Measurements from ENCODE around the gene INTS12.
A peak's percentile ranks its signal among the peaks of the same experiment; 100 is the strongest.
"Not testable (repeated sequence)": the region's sequence is repeated elsewhere in the genome, so short reads cannot be mapped to it uniquely, and the experiment has no call there.

INTS12 gene

GRCh38 chr4:105712766-105713165 is 4.3 kb upstream of the INTS12 start:
- Mint-ChIP-seq H3K36me3 (no peaks in the 10 kb centered on the region), H3K4me1 (peaks cover 24% of the 10 kb centered on the region), H3K27me3 (no peaks in the 10 kb centered on the region), H3K9me3 (no peaks in the 10 kb centered on the region), H3K4me3 (no peak overlapping the region), H3K27ac (peak overlapping the region; percentile 7)
- ATAC-seq (ENCODE audit: low read depth) = no peak
- DNase-seq (ENCODE audit: low spot score in 2 of 2) = no peak

GRCh38 chr4:105710678-105711077 is 2.2 kb upstream of the INTS12 start:
- no peaks in the 10 kb centered on the region for H3K9me3 Mint-ChIP-seq

GRCh38 chr4:105710012-105710600 is 1.6 kb upstream of the INTS12 start:
- DNase-seq (ENCODE audit: low spot score in 2 of 2) = no peak
- Mint-ChIP-seq H3K9me3 (no peaks in the 10 kb centered on the region), H3K36me3 (peaks cover 2% of the 10 kb centered on the region), H3K27me3 (no peaks in the 10 kb centered on the region), H3K4me1 (peaks cover 38% of the 10 kb centered on the region), H3K27ac (no peak overlapping the region), H3K4me3 (no peak overlapping the region)
- ATAC-seq (ENCODE audit: low read depth) = no peak

More at GRCh38 chr4:105710678-105711077, 2.2 kb upstream of the INTS12 start:
- Mint-ChIP-seq H3K4me1 (peaks cover 36% of the 10 kb centered on the region), H3K27me3 (no peaks in the 10 kb centered on the region), H3K4me3 (no peak overlapping the region), H3K36me3 (peaks cover 2% of the 10 kb centered on the region), H3K27ac (no peak overlapping the region)
- DNase-seq (ENCODE audit: low spot score in 2 of 2) = no peak
- ATAC-seq (ENCODE audit: low read depth) = no peak

- Mint-ChIP-seq H3K4me3 (peak overlapping the region; percentile 99), H3K27ac (peak overlapping the region; percentile 99), H3K4me1 (peaks cover 36% of the 10 kb centered on the region), H3K36me3 (peaks cover 2% of the 10 kb centered on the region), H3K27me3 (no peaks in the 10 kb centered on the region), H3K9me3 (no peaks in the 10 kb centered on the region)
- ATAC-seq (ENCODE audit: low read depth) (peak; percentile 18), DNase-seq (ENCODE audit: low spot score in 2 of 2) (peak in 1 of 2 donors; percentile 8)
Observed at GRCh38 chr4:105709081-105709450, 577 bp upstream of the INTS12 start.

- Mint-ChIP-seq H3K4me3 (peak overlapping the region; percentile 99), H3K27ac (peak overlapping the region; percentile 99), H3K36me3 (peaks cover 2% of the 10 kb centered on the region), H3K27me3 (no peaks in the 10 kb centered on the region), H3K4me1 (peaks cover 34% of the 10 kb centered on the region), H3K9me3 (no peaks in the 10 kb centered on the region)
- no peak for ATAC-seq (ENCODE audit: low read depth)
- DNase-seq (ENCODE audit: low spot score in 2 of 2) = no peak
Observed at GRCh38 chr4:105707782-105708180, 708 bp downstream of the INTS12 start.

- ATAC-seq (ENCODE audit: low read depth) = no peak
- no peaks in the 10 kb centered on the region for H3K27me3 Mint-ChIP-seq
- H3K9me3 Mint-ChIP-seq = no peaks in the 10 kb centered on the region
- no peak overlapping the region for H3K27ac Mint-ChIP-seq
- no peak overlapping the region for H3K4me3 Mint-ChIP-seq
- DNase-seq (ENCODE audit: low spot score in 2 of 2) = no peak
- peaks cover 22% of the 10 kb centered on the region for H3K36me3 Mint-ChIP-seq
- peaks cover 3% of the 10 kb centered on the region for H3K4me1 Mint-ChIP-seq
Observed at GRCh38 chr4:105698607-105699006, 9.9 kb downstream of the INTS12 start.

GRCh38 chr4:105695832-105696231 is 12.7 kb downstream of the INTS12 start:
- not testable (repeated sequence) for ATAC-seq (ENCODE audit: low read depth); H3K9me3 Mint-ChIP-seq; H3K4me3 Mint-ChIP-seq; H3K27ac Mint-ChIP-seq; H3K27me3 Mint-ChIP-seq; H3K4me1 Mint-ChIP-seq; DNase-seq (ENCODE audit: low spot score in 2 of 2)
- H3K36me3 Mint-ChIP-seq = peaks cover 32% of the 10 kb centered on the region

GRCh38 chr4:105694812-105695211 is 13.7 kb downstream of the INTS12 start:
- not testable (repeated sequence) for H3K27me3 Mint-ChIP-seq; DNase-seq (ENCODE audit: low spot score in 2 of 2); H3K4me1 Mint-ChIP-seq; H3K27ac Mint-ChIP-seq; ATAC-seq (ENCODE audit: low read depth); H3K9me3 Mint-ChIP-seq; H3K4me3 Mint-ChIP-seq
- peaks cover 33% of the 10 kb centered on the region for H3K36me3 Mint-ChIP-seq

- no peaks in the 10 kb centered on the region for H3K9me3 Mint-ChIP-seq
- H3K36me3 Mint-ChIP-seq = peaks cover 26% of the 10 kb centered on the region
- no peaks in the 10 kb centered on the region for H3K27me3 Mint-ChIP-seq
- H3K4me3 Mint-ChIP-seq = no peak overlapping the region
- no peak overlapping the region for H3K27ac Mint-ChIP-seq
- ATAC-seq (ENCODE audit: low read depth) (no peak), DNase-seq (ENCODE audit: low spot score in 2 of 2) (no peak)
- no peaks in the 10 kb centered on the region for H3K4me1 Mint-ChIP-seq
Observed at GRCh38 chr4:105686571-105686970, 21.9 kb downstream of the INTS12 start.

- no peaks in the 10 kb centered on the region for H3K27me3 Mint-ChIP-seq
- no peaks in the 10 kb centered on the region for H3K9me3 Mint-ChIP-seq
- H3K4me3 Mint-ChIP-seq = no peak overlapping the region
- DNase-seq (ENCODE audit: low spot score in 2 of 2) (no peak), ATAC-seq (ENCODE audit: low read depth) (no peak)
- H3K27ac Mint-ChIP-seq = no peak overlapping the region
- H3K4me1 Mint-ChIP-seq = no peaks in the 10 kb centered on the region
- peaks cover 13% of the 10 kb centered on the region for H3K36me3 Mint-ChIP-seq
Observed at GRCh38 chr4:105683038-105683437, 25.5 kb downstream of the INTS12 start.

GRCh38 chr4:105679186-105679585 is 29.3 kb downstream of the INTS12 start:
- Mint-ChIP-seq H3K27ac (no peak overlapping the region), H3K4me1 (no peaks in the 10 kb centered on the region), H3K27me3 (no peaks in the 10 kb centered on the region), H3K4me3 (no peak overlapping the region), H3K36me3 (peaks cover 11% of the 10 kb centered on the region), H3K9me3 (no peaks in the 10 kb centered on the region)
- ATAC-seq (ENCODE audit: low read depth) (no peak), DNase-seq (ENCODE audit: low spot score in 2 of 2) (no peak)

- Mint-ChIP-seq H3K27me3 (no peaks in the 10 kb centered on the region), H3K4me1 (no peaks in the 10 kb centered on the region), H3K27ac (no peak overlapping the region), H3K9me3 (no peaks in the 10 kb centered on the region), H3K36me3 (peaks cover 6% of the 10 kb centered on the region), H3K4me3 (no peak overlapping the region)
- no peak for ATAC-seq (ENCODE audit: low read depth)
- no peak for DNase-seq (ENCODE audit: low spot score in 2 of 2)
Observed at GRCh38 chr4:105677709-105678108, 30.8 kb downstream of the INTS12 start.

GRCh38 chr4:105674011-105674410 is 34.5 kb downstream of the INTS12 start:
- ATAC-seq (ENCODE audit: low read depth) = no peak
- H3K4me3 Mint-ChIP-seq = no peak overlapping the region
- no peak overlapping the region for H3K27ac Mint-ChIP-seq
- H3K4me1 Mint-ChIP-seq = no peaks in the 10 kb centered on the region
- H3K27me3 Mint-ChIP-seq = no peaks in the 10 kb centered on the region
- H3K9me3 Mint-ChIP-seq = no peaks in the 10 kb centered on the region
- DNase-seq (ENCODE audit: low spot score in 2 of 2) = no peak
- H3K36me3 Mint-ChIP-seq = no peaks in the 10 kb centered on the region

- no peaks in the 10 kb centered on the region for H3K27me3 Mint-ChIP-seq
- H3K36me3 Mint-ChIP-seq = no peaks in the 10 kb centered on the region
- H3K4me1 Mint-ChIP-seq = no peaks in the 10 kb centered on the region
- H3K4me3 Mint-ChIP-seq = no peak overlapping the region
- no peak for DNase-seq (ENCODE audit: low spot score in 2 of 2)
- ATAC-seq (ENCODE audit: low read depth) = no peak
- no peaks in the 10 kb centered on the region for H3K9me3 Mint-ChIP-seq
- H3K27ac Mint-ChIP-seq = no peak overlapping the region
Observed at GRCh38 chr4:105671301-105671700, 37.2 kb downstream of the INTS12 start.

- H3K9me3 Mint-ChIP-seq = no peaks in the 10 kb centered on the region
- DNase-seq (ENCODE audit: low spot score in 2 of 2) (no peak), ATAC-seq (ENCODE audit: low read depth) (no peak)
- H3K27me3 Mint-ChIP-seq = no peaks in the 10 kb centered on the region
- H3K4me3 Mint-ChIP-seq = no peak overlapping the region
- H3K4me1 Mint-ChIP-seq = no peaks in the 10 kb centered on the region
- no peaks in the 10 kb centered on the region for H3K36me3 Mint-ChIP-seq
- H3K27ac Mint-ChIP-seq = no peak overlapping the region
Observed at GRCh38 chr4:105670684-105671083, 37.8 kb downstream of the INTS12 start.
